Large intestine (tissue), 12 donors: ENCODE data around the gene HLA-DMB. TPM values are rescaled to one million over a fixed set of nuclear protein-coding genes. Genes with fewer than 3 reads are reported as not detected.

ENCODE experiments used
- DNase-seq, 2 donors: peaks; one replicate each; pipeline versions ENCODE4 v3.0.0 to v3.0.0-alpha.2; 2013
- H3K27ac ChIP-seq: one replicate; pipeline ENCODE4 v1.5.1; 2013; ENCODE audit warnings: low read length
- H3K27me3 ChIP-seq: 2 replicates; pipeline ENCODE4 v1.6.1; 2013; ENCODE audit warnings: low read length; ENCODE audit not compliant: control insufficient read depth, insufficient read depth
- H3K36me3 ChIP-seq: 2 replicates; pipeline ENCODE4 v1.6.1; 2013; ENCODE audit warnings: low read length; ENCODE audit not compliant: control insufficient read depth, insufficient read depth
- H3K4me1 ChIP-seq: one replicate; pipeline ENCODE4 v1.6.1; 2013; ENCODE audit warnings: low read length; ENCODE audit not compliant: control insufficient read depth, insufficient read depth
- H3K4me3 ChIP-seq: one replicate; pipeline ENCODE4 v1.5.1; 2013; ENCODE audit warnings: low read length
- H3K9me3 ChIP-seq: one replicate; pipeline ENCODE4 v1.6.1; 2013; ENCODE audit warnings: mild to moderate bottlenecking, low read depth, low read length, moderate library complexity; ENCODE audit not compliant: control insufficient read depth
- WGBS: methylation state at CpG from one replicate; pipeline ENCODE4 v1.1.5; 2013; ENCODE audit warnings: low lambda C conversion rate; ENCODE audit not compliant: insufficient coverage; 5-methylcytosine and 5-hydroxymethylcytosine counted together
- long read RNA-seq, 11 donors: transcript quantifications; one replicate each; lab custom pipeline, GENCODE V29; 2026
- polyA plus RNA-seq: library from polyadenylated mRNA; unstranded; fragments of 120-200 nt; gene quantifications from one replicate; pipeline ENCODE4 v1.2.1, GENCODE V29; 2013

The HLA-DMB gene
- polyA plus RNA-seq: 23.9 TPM
- long read RNA-seq, donor 1, full-length matches to known transcripts: 13 of 19 reads
- long read RNA-seq, donor 1, partial matches to known transcripts: 6 of 19 reads
- long read RNA-seq, donor 1, other reads (novel, unspliced or antisense): 0 of 19 reads
- long read RNA-seq, donor 2, full-length matches to known transcripts: 17 of 29 reads
- long read RNA-seq, donor 2, partial matches to known transcripts: 12 of 29 reads
- long read RNA-seq, donor 2, other reads (novel, unspliced or antisense): 0 of 29 reads
- long read RNA-seq, donor 3, full-length matches to known transcripts: 15 of 46 reads
- long read RNA-seq, donor 3, partial matches to known transcripts: 31 of 46 reads
- long read RNA-seq, donor 3, other reads (novel, unspliced or antisense): 0 of 46 reads
- long read RNA-seq, donor 4, partial matches to known transcripts: 0 of 1 reads
- long read RNA-seq, donor 4, other reads (novel, unspliced or antisense): 0 of 1 reads
- long read RNA-seq, donor 5, transcript HLA-DMB-258 (6 exons, 1,397 nt): major isoform, 6 of 27 reads
- long read RNA-seq, donor 5, partial matches to known transcripts: 17 of 27 reads
- long read RNA-seq, donor 5, other reads (novel, unspliced or antisense): 0 of 27 reads
- long read RNA-seq, donor 6, full-length matches to known transcripts: 7 of 22 reads
- long read RNA-seq, donor 6, partial matches to known transcripts: 15 of 22 reads
- long read RNA-seq, donor 6, other reads (novel, unspliced or antisense): 0 of 22 reads
- long read RNA-seq, donor 7, full-length matches to known transcripts: 8 of 18 reads
- long read RNA-seq, donor 7, partial matches to known transcripts: 10 of 18 reads
- long read RNA-seq, donor 7, other reads (novel, unspliced or antisense): 0 of 18 reads
- long read RNA-seq, donor 8, full-length matches to known transcripts: 15 of 59 reads
- long read RNA-seq, donor 8, partial matches to known transcripts: 44 of 59 reads
- long read RNA-seq, donor 8, other reads (novel, unspliced or antisense): 0 of 59 reads
- long read RNA-seq, donor 9, full-length matches to known transcripts: 13 of 33 reads
- long read RNA-seq, donor 9, partial matches to known transcripts: 20 of 33 reads
- long read RNA-seq, donor 9, other reads (novel, unspliced or antisense): 0 of 33 reads
- long read RNA-seq, donor 10, full-length matches to known transcripts: 15 of 15 reads
- long read RNA-seq, donor 10, partial matches to known transcripts: 0 of 15 reads
- long read RNA-seq, donor 10, other reads (novel, unspliced or antisense): 0 of 15 reads
- long read RNA-seq, donor 11, full-length matches to known transcripts: 15 of 35 reads
- long read RNA-seq, donor 11, partial matches to known transcripts: 20 of 35 reads
- long read RNA-seq, donor 11, other reads (novel, unspliced or antisense): 0 of 35 reads

DNA sequence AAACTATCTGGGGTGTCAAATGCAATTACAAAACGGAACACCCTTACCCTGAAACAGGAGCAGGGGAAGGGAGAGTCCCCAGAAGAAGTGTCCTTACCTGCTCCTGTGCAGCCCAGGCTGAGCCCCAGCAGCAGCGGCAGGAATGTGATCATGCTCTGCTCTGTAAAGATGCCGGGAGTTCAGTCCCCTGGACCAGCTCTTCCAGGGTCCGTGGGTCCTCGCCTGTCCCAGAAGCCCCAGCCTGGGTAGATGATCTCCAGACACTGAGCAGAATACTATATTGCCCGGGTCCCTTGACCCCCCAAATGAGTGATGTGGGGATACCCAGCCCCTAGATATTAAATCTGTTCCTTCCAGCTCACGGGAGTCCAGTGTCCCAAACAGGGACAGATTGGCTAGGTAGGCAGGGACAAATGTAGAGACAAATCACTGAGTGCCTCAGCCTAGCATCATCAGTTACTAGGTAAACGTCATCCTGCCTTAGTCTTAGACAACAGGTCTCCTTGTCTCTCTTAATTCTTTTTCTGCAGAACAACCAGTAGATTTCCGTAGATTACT lies at the start of gene HLA-DMB:
TSS of gene HLA-DMB (minus strand) at position 373 of the 558 bp plus-strand sequence. CDS start at position 152, 221 bp downstream.
- H3K4me1 ChIP-seq: no peaks in the 10 kb centered on the region
- H3K27ac ChIP-seq: peak within 1 kb of the TSS; percentile 41
- no peaks in the 10 kb centered on the region for H3K36me3 ChIP-seq
- H3K9me3 ChIP-seq: no peaks in the 10 kb centered on the region
- no CpG with 5 or more reads among the region's 9 CpGs for WGBS
- peaks cover 27% of the 10 kb centered on the region for H3K27me3 ChIP-seq
- DNase-seq: peak; percentile 64
- peak within 1 kb of the TSS; percentile 22 for H3K4me3 ChIP-seq

DNA sequence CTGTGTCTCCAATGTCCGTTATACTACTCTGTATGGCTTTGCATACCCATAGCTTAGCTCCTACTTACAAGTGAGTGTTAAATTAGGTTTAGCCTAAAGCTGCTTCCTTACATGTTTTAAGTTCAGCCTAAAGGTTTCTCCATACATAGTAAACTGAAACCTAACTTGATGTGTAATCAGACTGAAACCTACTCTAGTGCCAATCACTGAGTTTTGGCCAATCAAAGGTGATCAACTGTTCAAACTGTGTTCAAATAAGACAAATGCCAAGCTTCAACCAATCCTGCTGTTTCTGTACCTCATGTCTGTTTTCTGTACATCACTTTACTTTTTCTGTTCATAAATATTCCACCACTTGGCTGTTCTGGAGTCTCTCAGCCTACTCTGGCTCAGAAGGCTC lies 48.5 kb upstream of the HLA-DMB start:
- no peak overlapping the region for H3K27ac ChIP-seq
- WGBS: 100% methylated on average over 1 of the region's 1 CpG

DNA sequence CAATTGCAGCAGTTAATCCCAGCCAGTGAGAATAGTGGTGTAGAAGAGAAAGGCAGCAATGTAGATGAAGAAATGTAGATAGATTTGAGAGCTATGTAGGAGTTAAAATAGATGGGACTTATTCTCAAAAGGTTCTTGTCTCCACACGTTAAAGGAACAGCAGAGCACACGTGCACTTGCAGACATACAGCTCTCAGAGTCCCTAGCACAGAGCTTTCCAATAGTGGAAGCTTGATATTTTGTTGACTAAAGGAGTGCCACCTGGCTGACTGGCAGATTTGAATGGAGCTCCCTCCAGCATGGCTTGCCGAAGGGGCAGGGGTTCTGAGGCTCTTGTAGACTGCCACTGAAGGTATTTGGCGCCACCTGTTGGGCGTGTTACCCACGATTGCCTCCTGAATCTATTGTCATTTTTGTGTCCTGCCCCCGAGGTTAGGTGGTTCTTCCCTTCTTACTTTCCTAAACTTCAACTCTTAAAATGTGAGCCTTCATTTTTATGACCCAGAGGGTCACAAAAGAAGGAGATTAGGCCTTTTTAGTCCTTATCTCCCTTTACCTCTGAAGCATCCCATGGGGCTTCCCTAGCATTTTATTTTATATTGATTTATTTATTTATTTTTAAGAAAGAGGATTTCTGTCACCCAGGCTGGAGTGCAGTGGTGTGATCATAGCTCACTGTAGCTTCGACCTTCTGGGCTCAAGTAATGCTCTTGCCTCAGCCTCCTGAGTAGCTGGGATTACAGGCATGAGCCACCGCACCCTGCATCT lies 44.0 kb upstream of the HLA-DMB start:
- Histone ChIP-seq H3K27ac (no peak overlapping the region), H3K4me1 (peaks cover 26% of the 10 kb centered on the region), H3K9me3 (no peaks in the 10 kb centered on the region), H3K27me3 (no peaks in the 10 kb centered on the region), H3K36me3 (peaks cover 24% of the 10 kb centered on the region), H3K4me3 (no peak overlapping the region)
- 100% methylated on average over 1 of the region's 9 CpGs for WGBS
- DNase-seq: peak; percentile 80 to 81

More for the DNA sequence above, 48.5 kb upstream of the HLA-DMB start:
- no peak for DNase-seq
- Histone ChIP-seq H3K4me3 (no peak overlapping the region), H3K9me3 (no peaks in the 10 kb centered on the region), H3K4me1 (no peaks in the 10 kb centered on the region), H3K27me3 (peaks cover 3% of the 10 kb centered on the region), H3K36me3 (no peaks in the 10 kb centered on the region)

GRCh38 chr6:32983964-32984621 lies 43.3 kb upstream of the HLA-DMB start:
- H3K4me1 ChIP-seq: peaks cover 26% of the 10 kb centered on the region
- no peak overlapping the region for H3K4me3 ChIP-seq
- no peak for DNase-seq
- H3K27me3 ChIP-seq: no peaks in the 10 kb centered on the region
- H3K27ac ChIP-seq: no peak overlapping the region
- H3K36me3 ChIP-seq: peaks cover 32% of the 10 kb centered on the region
- H3K9me3 ChIP-seq: no peaks in the 10 kb centered on the region
- 60% methylated on average over 1 of the region's 3 CpGs for WGBS

DNA sequence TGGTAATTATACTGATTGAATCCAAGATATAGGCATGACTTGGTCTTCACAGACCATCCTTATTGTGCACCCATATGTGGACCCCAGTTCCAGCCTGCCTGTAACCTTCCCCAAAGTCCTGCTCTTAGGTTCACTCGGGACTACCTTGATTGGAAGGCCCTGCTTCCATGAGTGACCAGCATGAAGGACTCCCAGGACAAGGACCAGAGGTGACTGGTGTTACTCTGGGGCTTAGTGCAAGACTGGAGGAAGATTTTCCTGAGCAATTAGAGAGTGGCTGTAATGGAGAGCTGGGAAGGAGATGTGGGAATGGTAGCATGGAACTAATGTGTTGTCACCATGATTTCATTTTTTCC lies 42.6 kb upstream of the HLA-DMB start:
- Histone ChIP-seq H3K9me3 (no peaks in the 10 kb centered on the region), H3K36me3 (peaks cover 37% of the 10 kb centered on the region), H3K4me3 (no peak overlapping the region), H3K27ac (no peak overlapping the region), H3K27me3 (no peaks in the 10 kb centered on the region), H3K4me1 (peaks cover 29% of the 10 kb centered on the region)
- no CpG with 5 or more reads among the region's 1 CpG for WGBS
- no peak for DNase-seq

DNA sequence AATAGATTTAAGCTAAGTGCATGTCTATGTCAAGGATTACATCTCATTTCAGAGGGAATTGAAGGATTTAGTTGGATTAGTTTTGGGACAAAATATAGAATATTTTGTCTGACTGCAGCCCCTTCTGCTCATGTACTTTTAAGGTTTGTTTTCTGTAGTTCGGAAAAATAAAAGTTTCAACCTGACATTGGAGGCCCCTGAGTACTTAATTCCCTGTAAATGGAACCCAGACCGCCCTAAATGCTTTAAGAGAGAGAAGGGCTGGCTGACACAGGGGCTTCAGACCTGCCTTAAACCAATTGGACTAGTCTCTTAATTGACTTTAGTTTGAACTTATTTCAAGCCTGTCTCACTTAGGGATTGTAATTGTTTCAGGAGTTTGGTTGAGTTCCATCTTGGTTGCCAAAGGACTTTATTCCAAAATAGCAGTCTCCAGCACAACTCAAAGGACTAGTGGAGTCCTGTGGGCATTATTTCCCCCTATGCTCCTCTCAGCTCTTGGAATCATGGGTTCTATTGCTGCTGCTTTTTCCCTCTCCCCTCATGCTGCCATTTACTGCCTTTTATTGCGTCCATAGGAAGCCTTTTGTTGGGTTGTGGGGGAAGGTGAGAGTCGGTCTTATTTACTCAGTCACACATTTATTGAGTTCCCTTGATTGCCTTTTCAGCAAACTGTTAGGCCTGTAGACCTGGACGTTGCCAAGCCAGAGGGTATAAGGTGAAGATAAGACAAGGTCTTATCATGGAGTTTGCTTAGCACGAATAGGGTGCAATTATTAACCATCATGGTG lies 42.1 kb upstream of the HLA-DMB start:
- Histone ChIP-seq H3K27me3 (no peaks in the 10 kb centered on the region), H3K4me1 (peaks cover 34% of the 10 kb centered on the region), H3K9me3 (no peaks in the 10 kb centered on the region), H3K27ac (peak overlapping the region; percentile 47), H3K4me3 (no peak overlapping the region), H3K36me3 (peaks cover 43% of the 10 kb centered on the region)
- WGBS: 20% methylated on average over 1 of the region's 6 CpGs
- DNase-seq: peak; percentile 66 to 81

- 63% methylated on average over 5 of the region's 8 CpGs for WGBS
- no peak overlapping the region for H3K27ac ChIP-seq
Measured at GRCh38 chr6:32982084-32982701, 41.4 kb upstream of the HLA-DMB start.

GRCh38 chr6:32980488-32981038 lies 39.7 kb upstream of the HLA-DMB start:
- no peak overlapping the region for H3K4me3 ChIP-seq
- H3K36me3 ChIP-seq: peaks cover 66% of the 10 kb centered on the region
- no peaks in the 10 kb centered on the region for H3K27me3 ChIP-seq
- no peak for DNase-seq
- H3K9me3 ChIP-seq: no peaks in the 10 kb centered on the region
- no CpG with 5 or more reads among the region's 11 CpGs for WGBS
- peaks cover 57% of the 10 kb centered on the region for H3K4me1 ChIP-seq
- H3K27ac ChIP-seq: no peak overlapping the region

More at GRCh38 chr6:32982084-32982701, 41.4 kb upstream of the HLA-DMB start:
- H3K4me1 ChIP-seq: peaks cover 41% of the 10 kb centered on the region
- H3K4me3 ChIP-seq: no peak overlapping the region
- H3K9me3 ChIP-seq: no peaks in the 10 kb centered on the region
- no peak for DNase-seq
- peaks cover 50% of the 10 kb centered on the region for H3K36me3 ChIP-seq
- H3K27me3 ChIP-seq: no peaks in the 10 kb centered on the region
